GM19351 (cell line): Measurements from ENCODE around the gene FAAH2.
"Not testable (repeated sequence)": the region's sequence is repeated elsewhere in the genome, so short reads cannot be mapped to it uniquely, and the experiment has no call there.

Experiments
- ATAC-seq: cut with Tn5 transposase; IDR thresholded peaks from one replicate; pipeline ENCODE4 v1.9.1; 2021; ENCODE audit warnings: mild to moderate bottlenecking, moderate library complexity; ENCODE audit not compliant: unreplicated experiment

FAAH2 gene

GRCh38 chrX:57380026-57380796 is 93.7 kb downstream of the FAAH2 start:
- peak; percentile 95 for ATAC-seq

GRCh38 chrX:57394162-57394561 is 107.7 kb downstream of the FAAH2 start:
- not testable (repeated sequence) for ATAC-seq

DNA sequence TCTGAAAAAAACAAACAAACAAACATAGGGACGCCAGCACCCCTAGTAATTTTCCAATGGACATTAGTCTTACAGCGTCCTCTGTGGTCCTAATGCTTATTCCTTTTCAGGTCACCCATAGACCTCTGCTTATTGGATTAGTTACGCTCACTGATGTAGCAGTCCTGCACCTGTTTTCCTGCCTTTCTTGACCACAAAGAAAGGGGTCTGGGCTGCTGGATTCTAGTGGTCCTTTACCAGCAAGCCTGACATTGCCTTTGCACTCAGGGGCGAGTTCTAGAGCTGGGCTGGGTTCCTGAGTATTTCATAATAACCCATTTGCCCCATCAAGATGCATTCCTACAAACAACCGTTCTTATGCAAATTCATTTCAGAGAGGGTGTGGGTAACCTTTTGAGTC is 116.7 kb downstream of the FAAH2 start:
- ATAC-seq, result not testable (repeated sequence)

- no peak for ATAC-seq
These were observed 119.6 kb downstream of the FAAH2 start for GRCh38 chrX:57406149-57406548.

DNA sequence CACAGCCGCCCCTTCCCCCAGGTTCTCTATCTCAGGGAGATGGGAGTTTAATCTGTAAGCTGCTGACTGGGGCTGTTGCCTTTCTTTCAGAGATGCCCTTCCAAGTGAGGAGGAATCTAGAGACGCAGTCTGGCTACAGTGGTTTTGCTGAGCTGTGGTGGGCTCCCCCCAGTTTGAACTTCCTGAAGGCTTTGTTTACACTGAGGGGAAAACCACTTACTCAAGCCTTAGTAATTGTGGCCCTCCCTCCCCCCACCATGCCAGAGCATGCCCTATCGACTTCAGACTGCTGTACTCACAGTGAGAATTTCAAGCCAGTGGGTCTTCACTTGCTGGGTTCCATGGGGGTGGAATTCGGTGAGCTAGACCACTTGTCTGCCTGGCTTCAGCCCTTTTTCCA is 131.3 kb downstream of the FAAH2 start:
- no peak for ATAC-seq

DNA sequence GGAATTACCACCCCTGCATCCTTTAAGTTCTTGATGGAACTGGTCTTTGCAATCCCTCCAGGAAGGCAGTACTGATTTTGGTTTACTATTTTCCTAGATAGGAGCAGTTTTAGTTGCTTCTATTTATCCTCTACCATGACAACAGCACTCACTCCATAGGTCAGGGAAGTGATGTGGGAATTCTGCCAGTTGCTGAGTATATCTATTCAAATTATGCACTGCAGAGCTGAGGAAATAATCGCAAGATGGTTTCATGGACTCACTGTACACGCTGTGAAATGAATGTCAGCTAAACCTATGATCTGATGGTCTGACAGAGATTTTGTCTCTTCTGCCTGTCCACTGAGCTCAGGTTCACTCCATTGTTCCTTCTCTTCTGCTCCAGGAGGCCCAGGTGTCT is 135.8 kb downstream of the FAAH2 start:
- ATAC-seq, result no peak

DNA sequence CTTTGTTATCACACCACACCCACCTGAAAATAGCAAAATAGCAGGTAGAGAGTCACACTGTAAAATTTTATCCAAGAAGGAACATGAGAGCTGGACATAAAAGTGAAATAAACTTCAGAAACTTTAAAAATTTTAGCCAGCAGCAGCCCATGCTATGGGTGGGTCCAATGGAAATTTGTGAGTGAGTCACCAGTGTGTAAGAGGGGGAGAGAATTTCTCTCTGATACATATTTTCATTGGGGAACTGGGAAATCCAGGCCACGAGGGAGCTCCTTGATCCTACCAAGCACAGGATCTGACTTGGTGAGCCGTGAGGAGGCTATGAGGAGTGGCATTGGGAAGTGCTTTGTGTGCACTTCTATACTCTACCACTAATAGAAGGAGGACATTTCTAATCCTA is 136.3 kb downstream of the FAAH2 start:
- no peak for ATAC-seq

DNA sequence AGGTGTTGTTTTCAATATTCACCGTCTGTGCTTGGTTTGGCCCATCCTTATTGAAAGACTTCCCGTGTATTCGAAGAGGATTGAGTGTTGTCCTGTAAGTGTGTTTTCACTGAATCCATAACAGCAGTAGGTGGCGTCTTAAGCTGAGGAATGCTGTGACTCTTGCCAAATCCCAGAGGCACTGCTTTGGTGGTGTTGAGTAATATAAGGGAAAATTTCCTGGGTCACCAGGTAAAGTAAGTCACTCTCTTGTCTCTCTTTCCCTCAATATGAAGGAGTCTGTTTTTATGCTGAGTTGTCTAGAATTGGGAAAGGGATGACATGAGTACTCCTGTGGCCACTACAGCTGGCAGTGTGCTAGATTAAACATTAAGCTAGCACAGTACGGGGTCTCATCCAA is 158.6 kb downstream of the FAAH2 start:
- ATAC-seq, result no peak

DNA sequence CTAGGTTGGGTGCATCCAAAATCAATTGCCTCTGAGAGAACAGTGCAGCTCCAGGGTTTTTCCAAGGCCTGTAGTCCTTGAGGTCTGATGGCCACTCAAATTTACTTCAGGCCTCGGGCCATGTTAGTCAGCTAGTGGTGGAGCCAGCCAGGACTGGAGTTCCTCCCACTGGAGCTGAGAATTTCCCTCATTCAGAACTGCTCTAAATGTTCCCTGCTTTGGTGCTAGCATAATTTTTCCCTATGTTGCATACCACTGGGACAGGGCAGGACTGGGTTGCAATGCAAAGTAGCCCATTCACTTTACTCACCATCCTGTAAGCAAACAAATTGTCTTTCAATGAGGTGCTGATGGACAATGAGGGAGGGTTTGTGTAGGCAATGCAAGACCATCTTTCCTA is 159.3 kb downstream of the FAAH2 start:
- ATAC-seq, result no peak

DNA sequence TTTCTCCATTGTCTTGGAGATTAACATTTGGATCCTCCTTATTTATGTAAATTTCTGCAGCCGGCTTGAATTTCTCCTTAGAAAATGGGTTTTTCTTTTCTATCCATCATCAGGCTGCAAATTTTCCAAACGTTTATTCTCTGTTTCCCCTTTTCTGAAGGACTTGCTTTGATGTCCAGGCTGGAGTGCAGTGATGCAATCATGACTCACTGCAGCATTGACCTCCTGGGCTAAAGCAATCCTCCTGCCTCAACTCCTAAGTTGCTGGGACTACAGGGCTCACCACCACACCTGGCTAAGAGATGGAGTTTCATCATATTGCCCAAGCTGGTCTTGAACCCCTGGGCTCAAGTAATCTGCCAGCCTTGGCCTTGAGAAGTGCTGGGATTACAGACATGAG is 161.3 kb downstream of the FAAH2 start:
- no peak for ATAC-seq

- no peak for ATAC-seq
These were observed 165.0 kb downstream of the FAAH2 start for GRCh38 chrX:57451426-57452020.

DNA sequence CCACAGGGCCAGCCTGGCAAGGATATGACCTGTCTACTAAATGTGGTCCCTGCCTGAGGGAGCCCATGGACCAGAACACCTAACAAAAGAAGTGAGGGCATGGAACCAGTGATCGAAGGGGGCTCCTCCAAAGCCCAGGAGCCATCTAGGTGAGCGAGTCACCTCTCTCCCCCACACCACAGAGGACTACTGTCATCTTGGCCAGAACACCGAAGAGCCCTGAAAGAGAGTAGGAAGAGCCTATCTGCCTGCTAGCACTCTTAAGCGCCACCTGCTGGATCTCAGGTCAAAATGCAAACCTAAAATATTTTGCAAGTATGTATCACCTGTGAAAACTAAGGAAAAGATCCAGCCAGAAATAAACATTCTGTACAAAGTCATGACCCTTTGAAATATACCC is 167.4 kb downstream of the FAAH2 start:
- peak; percentile 91 for ATAC-seq

GRCh38 chrX:57481514-57481913 is 195.0 kb downstream of the FAAH2 start:
- no peak for ATAC-seq

- ATAC-seq, result no peak
These were observed 230.0 kb downstream of the FAAH2 start for GRCh38 chrX:57516491-57516890.

DNA sequence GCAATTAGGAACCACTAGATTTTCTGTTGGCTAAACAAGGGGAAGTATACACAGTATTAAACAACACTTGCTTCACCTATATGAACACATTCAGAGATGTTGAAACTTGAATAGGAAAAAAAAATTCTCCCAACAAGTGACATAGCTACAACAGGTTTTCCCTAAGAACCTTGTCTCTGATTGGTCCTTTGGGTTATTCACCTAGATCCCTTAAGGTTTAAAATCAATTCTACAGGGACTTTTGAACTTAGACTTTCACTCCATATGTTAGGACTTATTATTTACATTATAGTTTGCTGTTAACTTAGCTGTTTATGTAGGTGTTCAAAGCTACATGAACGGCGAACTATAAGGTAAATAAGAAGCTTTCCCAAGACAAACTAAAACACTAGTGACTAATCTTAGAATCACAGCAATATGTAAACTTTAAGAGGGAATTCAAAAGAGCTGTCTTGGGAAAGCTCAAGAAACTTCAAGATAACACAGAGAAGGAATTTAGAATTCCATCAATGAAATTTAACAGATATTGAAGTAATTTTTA is 233.1 kb downstream of the FAAH2 start:
- no peak for ATAC-seq

DNA sequence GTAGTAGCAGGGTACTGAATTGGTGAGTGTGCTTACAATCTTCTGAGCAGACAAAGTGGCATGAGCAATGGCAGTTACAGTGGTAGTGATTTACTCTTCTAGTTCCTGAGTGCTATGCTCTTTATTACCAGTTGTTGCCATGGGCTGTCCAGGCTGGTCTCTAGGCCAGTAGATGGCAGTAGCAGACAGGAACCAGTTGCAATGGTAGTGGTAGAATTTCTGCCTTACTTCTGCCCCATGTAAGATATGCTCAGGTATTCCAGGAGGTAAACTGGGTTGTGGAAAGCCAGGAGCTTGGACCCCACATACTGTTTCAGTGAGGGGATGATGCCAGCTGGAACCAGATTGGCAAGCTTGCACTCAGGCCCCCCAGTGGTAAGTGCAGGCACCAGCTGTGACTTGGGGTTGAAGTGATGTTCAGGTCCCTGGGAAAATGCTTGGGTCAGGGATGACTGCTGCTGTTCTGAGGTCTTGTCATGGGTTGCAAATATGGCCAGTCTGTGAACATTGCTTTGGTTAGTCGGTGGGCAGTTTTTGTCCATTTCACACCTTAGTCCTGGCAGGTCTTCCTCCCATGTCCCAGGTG is 242.3 kb downstream of the FAAH2 start:
- peak; percentile 93 for ATAC-seq
